Endothelial cell of umbilical vein (primary cell): ENCODE measurements around the gene CRHR1. TPM values are rescaled to one million over a fixed set of nuclear protein-coding genes. Genes with fewer than 3 reads are reported as not detected.

ENCODE experiments used
- BruUV-seq: library from RNA; stranded (reverse); fragments of 400-500 nt; replicated peaks from 2 replicates; lab custom pipeline; 2021; lab: Mats Ljungman, UMichigan
- CTCF ChIA-PET: fragments of 300-600, 350-600 bp; sonication (Branson Sonifier 250); formaldehyde crosslinking; loops from one replicate; lab custom pipeline; 2021; ENCODE audit warnings: antibody characterized with exemption, inconsistent platforms; lab: Charles Lee
- POLR2A ChIA-PET: fragments of 300-600, 350-600 bp; sonication (Branson Sonifier 250); formaldehyde crosslinking; loops from one replicate; lab custom pipeline; 2021; ENCODE audit warnings: antibody characterized with exemption, inconsistent platforms; lab: Charles Lee
- DNase-seq: peaks from one replicate; pipeline ENCODE4 v3.0.0-alpha.2; 2011; ENCODE audit warnings: low read depth, low spot score
- FAIRE-seq: peaks from 2 replicates; lab custom pipeline; 2011; peaks lifted over from hg19 to GRCh38; lab: Jason Lieb, UNC
- H2AFZ ChIP-seq: 2 replicates; pipeline ENCODE4 v1.6.0; 2012; ENCODE audit warnings: low read depth, low read length, control low read depth, inconsistent platforms
- H3K27ac ChIP-seq: 2 replicates; pipeline ENCODE4 v1.5.1; 2011; ENCODE audit warnings: low read depth, mild to moderate bottlenecking, control low read depth, low read length, moderate library complexity; ENCODE audit not compliant: insufficient read depth
- H3K27me3 ChIP-seq, 2 experiments: 2 replicates each; pipeline versions ENCODE4 v1.6.0 to v1.6.1; 2011; ENCODE audit warnings: low read length in 2 of 2, mixed read lengths in 1 of 2; ENCODE audit not compliant: control insufficient read depth in 2 of 2, insufficient read depth in 2 of 2
- H3K36me3 ChIP-seq, 2 experiments: 2 replicates in 1 of 2; 3 replicates in 1 of 2; pipeline ENCODE4 v1.5.1; 2011; ENCODE audit warnings: low read length in 2 of 2, mild to moderate bottlenecking in 1 of 2, moderate library complexity in 1 of 2; ENCODE audit not compliant: control insufficient read depth in 2 of 2, insufficient read depth in 2 of 2; ENCODE audit errors: extremely low read depth in 1 of 2
- H3K4me1 ChIP-seq: 3 replicates; pipeline ENCODE4 v1.5.1; 2011; ENCODE audit warnings: mild to moderate bottlenecking, low read length; ENCODE audit not compliant: control insufficient read depth, insufficient read depth; ENCODE audit errors: extremely low read depth
- H3K4me2 ChIP-seq: 2 replicates; pipeline ENCODE4 v1.6.1; 2011; ENCODE audit warnings: low read length, control low read depth, mixed read lengths; ENCODE audit not compliant: insufficient read depth
- H3K4me3 ChIP-seq, 3 experiments: fragments of 200-600 bp in 1 of 3; sonication (generic), shearing (Covaris generic) in 1 of 3; replicated peaks in 1 of 3; 2 replicates each; pipeline ENCODE4 v1.5.1; 2011 to 2016; ENCODE audit warnings: control low read depth in 3 of 3, low read length in 3 of 3, mild to moderate bottlenecking in 2 of 3, inconsistent platforms in 1 of 3, low read depth in 1 of 3, moderate library complexity in 1 of 3; ENCODE audit not compliant: insufficient read depth in 1 of 3
- H3K79me2 ChIP-seq: 2 replicates; pipeline ENCODE4 v1.6.0; 2012; ENCODE audit warnings: low read length, inconsistent platforms; ENCODE audit not compliant: control insufficient read depth, insufficient read depth
- H3K9ac ChIP-seq: replicated peaks from 2 replicates; pipeline ENCODE3; 2011; ENCODE audit warnings: low read length, control low read depth; ENCODE audit not compliant: insufficient read depth; ENCODE audit errors: extremely low read depth
- H3K9me1 ChIP-seq: replicated peaks from 3 replicates; pipeline ENCODE4 v1.6.0; 2011; ENCODE audit warnings: mild to moderate bottlenecking, low read length; ENCODE audit not compliant: control insufficient read depth, insufficient read depth; ENCODE audit errors: extremely low read depth
- H3K9me3 ChIP-seq: replicated peaks from 2 replicates; pipeline ENCODE4 v1.5.1; 2012; ENCODE audit warnings: low read length, inconsistent platforms; ENCODE audit not compliant: control insufficient read depth, insufficient read depth
- H4K20me1 ChIP-seq: replicated peaks from 2 replicates; pipeline ENCODE3; 2011; ENCODE audit warnings: mild to moderate bottlenecking, low read length; ENCODE audit not compliant: control insufficient read depth, insufficient read depth; ENCODE audit errors: extremely low read depth
- EZH2 ChIP-seq: IDR thresholded peaks from 2 replicates; pipeline ENCODE4 v1.6.1; 2012; ENCODE audit warnings: borderline replicate concordance, low read depth, mild to moderate bottlenecking, moderate library complexity, low read length, inconsistent platforms; ENCODE audit not compliant: severe bottlenecking
- FOS ChIP-seq: IDR thresholded peaks from 2 replicates; pipeline ENCODE4 v1.6.1; 2011; ENCODE audit warnings: mild to moderate bottlenecking, low read length, moderate library complexity, borderline replicate concordance; ENCODE audit not compliant: insufficient read depth
- GATA2 ChIP-seq: IDR thresholded peaks from 2 replicates; pipeline ENCODE4 v1.7.0; 2011; ENCODE audit warnings: low read depth, mild to moderate bottlenecking, moderate library complexity, mixed read lengths, low read length; ENCODE audit not compliant: insufficient read length, insufficient read depth
- JUN ChIP-seq: IDR thresholded peaks from 2 replicates; pipeline ENCODE4 v1.6.1; 2011; ENCODE audit warnings: borderline replicate concordance, low read depth; ENCODE audit not compliant: insufficient read length, insufficient read depth
- MYC ChIP-seq: IDR thresholded peaks from one replicate; pipeline ENCODE4 v1.6.1; 2011; ENCODE audit warnings: mild to moderate bottlenecking, low read depth, low read length
- POLR2A ChIP-seq: IDR thresholded peaks from 2 replicates; pipeline ENCODE4 v1.6.1; 2012; ENCODE audit warnings: low read depth, mild to moderate bottlenecking, control low read depth, low read length
- POLR2AphosphoS5 ChIP-seq: IDR thresholded peaks from 2 replicates; pipeline ENCODE4 v1.6.1; 2012; ENCODE audit warnings: low read depth, mild to moderate bottlenecking, control low read depth, low read length, moderate library complexity; ENCODE audit not compliant: insufficient read depth
- dilution Hi-C: fragments of 300-500 bp; cut with MboI; formaldehyde crosslinking; loops from one replicate; pipeline ENCODE4 v1.15.0; 2019; ENCODE audit warnings: low sequenced_read_pairs; ENCODE audit not compliant: extremely low pct_ligation_motif_present
- intact Hi-C: fragments of 100-400 bp; cut with micrococcal nuclease; formaldehyde crosslinking; loops from one replicate; pipeline ENCODE4 v1.10.0; 2022
- polyA plus RNA-seq, 4 experiments: library from polyadenylated mRNA; depleted of rRNA in 3 of 4; stranded (reverse) in 3 of 4; unstranded in 1 of 4; fragments of >200 nt; gene quantifications; 2 replicates each; pipeline versions ENCODE4 v1.2.1 to v1.2.3, GENCODE V29; 2011 to 2012; ENCODE audit warnings: missing spikeins in 1 of 4
- total RNA-seq: library from RNA; stranded (reverse); gene quantifications from 2 replicates; pipeline ENCODE4 v1.2.3, GENCODE V29; 2021
- TF ChIP-seq, protein P1 (sequence below): IDR thresholded peaks from 2 replicates; pipeline ENCODE4 v1.6.1; 2011; ENCODE audit not compliant: insufficient read depth, insufficient read length
- TF ChIP-seq, protein P2 (sequence below), 2 donors: IDR thresholded peaks; 1 replicate in 1 of 2; 2 replicates in 1 of 2; pipeline ENCODE4 v1.5.1; 2011; ENCODE audit warnings: low read length in 2 of 2, mild to moderate bottlenecking in 2 of 2, moderate library complexity in 2 of 2, control low read depth in 1 of 2, inconsistent platforms in 1 of 2, low read depth in 1 of 2; ENCODE audit not compliant: insufficient read depth in 1 of 2; ENCODE audit errors: extremely low read depth in 1 of 2

CRHR1 gene
- total and polyA plus RNA-seq, 2 donors (not counting 3 experiments of a cell fraction or from before 2014, with no cell fraction given) = not detected

DNA sequence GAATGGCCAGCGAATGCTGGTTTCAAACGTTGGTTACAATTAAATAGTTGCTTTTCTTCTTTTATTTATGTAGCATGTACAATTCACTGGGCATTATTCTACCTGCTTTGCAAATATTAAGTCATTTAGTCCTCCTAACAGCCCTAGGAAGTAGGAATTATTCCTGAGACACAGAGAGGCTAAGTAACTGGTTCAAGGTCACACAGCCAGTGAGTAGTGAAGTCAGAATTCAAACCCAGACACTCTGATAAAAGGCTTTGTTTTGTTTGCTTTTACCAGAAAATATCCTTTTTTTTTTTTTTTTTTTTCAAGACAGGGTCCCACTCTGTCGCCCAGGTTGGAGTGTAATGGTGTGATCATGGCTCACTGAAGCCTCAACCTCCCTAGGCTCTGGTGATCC, 2.2 kb downstream of the CRHR1 start:
- Histone ChIP-seq H3K9me1 (no peaks in the 10 kb centered on the region), H3K9me3 (no peaks in the 10 kb centered on the region), H2AFZ (no peak overlapping the region), H3K27ac (no peak overlapping the region), H3K27me3 (peaks cover 76 to 78% of the 10 kb centered on the region in 2 experiments), H3K4me2 (no peak overlapping the region), H4K20me1 (no peaks in the 10 kb centered on the region), H3K4me3 (no peak overlapping the region), H3K4me1 (peaks cover 8% of the 10 kb centered on the region), H3K79me2 (no peaks in the 10 kb centered on the region), H3K9ac (no peak overlapping the region), H3K36me3 (no peaks in the 10 kb centered on the region)
- dilution Hi-C loops = no loop called here
- TF ChIP-seq, protein P1, sequence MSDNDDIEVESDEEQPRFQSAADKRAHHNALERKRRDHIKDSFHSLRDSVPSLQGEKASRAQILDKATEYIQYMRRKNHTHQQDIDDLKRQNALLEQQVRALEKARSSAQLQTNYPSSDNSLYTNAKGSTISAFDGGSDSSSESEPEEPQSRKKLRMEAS = no peak
- CTCF ChIA-PET = interaction anchor here (0.6 kb wide), 1 partner anchor 209 kb away, joined by 3 read pairs; no protein-coding TSS in a partner anchor
- FAIRE-seq = no peak
- no TSS peak for BruUV-seq
- no peak for DNase-seq
- intact Hi-C loops = no loop called here
- POLR2A ChIA-PET = no interaction called here

DNA sequence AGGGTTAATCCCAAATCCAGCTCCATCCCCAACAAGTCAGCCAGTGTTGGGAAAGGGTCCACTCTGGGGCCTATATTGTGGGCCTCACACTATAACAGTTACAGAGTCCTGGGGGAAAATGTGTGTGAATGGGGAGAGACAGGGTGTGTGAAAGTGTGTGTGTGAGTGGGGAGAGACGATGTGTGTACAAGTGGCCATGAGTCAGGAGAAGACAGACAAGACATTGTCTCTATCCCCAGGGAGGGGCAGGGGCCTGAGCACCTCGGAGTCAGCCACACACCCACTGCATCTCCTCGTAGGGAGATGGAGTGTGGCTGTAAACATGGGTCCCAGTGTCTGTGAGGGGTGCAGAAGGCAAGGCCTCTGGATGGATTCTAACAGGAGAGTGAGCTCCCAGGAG, 2.9 kb downstream of the CRHR1 start:
- no peak overlapping the region for H3K9ac ChIP-seq
- no peak overlapping the region for H2AFZ ChIP-seq
- FAIRE-seq (no peak), DNase-seq (no peak)
- intact Hi-C loops (no loop called here), dilution Hi-C loops (no loop called here)
- H3K27me3 ChIP-seq = peaks cover 69 to 74% of the 10 kb centered on the region in 2 experiments
- H3K36me3 ChIP-seq = no peaks in the 10 kb centered on the region
- H3K27ac ChIP-seq = no peak overlapping the region
- no peaks in the 10 kb centered on the region for H3K9me1 ChIP-seq
- no peak overlapping the region for H3K4me2 ChIP-seq
- no peaks in the 10 kb centered on the region for H3K9me3 ChIP-seq
- H3K4me3 ChIP-seq = no peak overlapping the region
- no peaks in the 10 kb centered on the region for H3K79me2 ChIP-seq
- no TSS peak for BruUV-seq
- TF ChIP-seq, protein P1 = no peak
- TF ChIP-seq JUN (no peak), FOS (no peak), POLR2AphosphoS5 (no peak), GATA2 (no peak), POLR2A (no peak), MYC (no peak), EZH2 (no peak)
- TF ChIP-seq, protein P2, sequence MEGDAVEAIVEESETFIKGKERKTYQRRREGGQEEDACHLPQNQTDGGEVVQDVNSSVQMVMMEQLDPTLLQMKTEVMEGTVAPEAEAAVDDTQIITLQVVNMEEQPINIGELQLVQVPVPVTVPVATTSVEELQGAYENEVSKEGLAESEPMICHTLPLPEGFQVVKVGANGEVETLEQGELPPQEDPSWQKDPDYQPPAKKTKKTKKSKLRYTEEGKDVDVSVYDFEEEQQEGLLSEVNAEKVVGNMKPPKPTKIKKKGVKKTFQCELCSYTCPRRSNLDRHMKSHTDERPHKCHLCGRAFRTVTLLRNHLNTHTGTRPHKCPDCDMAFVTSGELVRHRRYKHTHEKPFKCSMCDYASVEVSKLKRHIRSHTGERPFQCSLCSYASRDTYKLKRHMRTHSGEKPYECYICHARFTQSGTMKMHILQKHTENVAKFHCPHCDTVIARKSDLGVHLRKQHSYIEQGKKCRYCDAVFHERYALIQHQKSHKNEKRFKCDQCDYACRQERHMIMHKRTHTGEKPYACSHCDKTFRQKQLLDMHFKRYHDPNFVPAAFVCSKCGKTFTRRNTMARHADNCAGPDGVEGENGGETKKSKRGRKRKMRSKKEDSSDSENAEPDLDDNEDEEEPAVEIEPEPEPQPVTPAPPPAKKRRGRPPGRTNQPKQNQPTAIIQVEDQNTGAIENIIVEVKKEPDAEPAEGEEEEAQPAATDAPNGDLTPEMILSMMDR (IDR thresholded peaks at IDR 0.05; ENCODE audit: extremely low read depth in 1 of 2, insufficient read depth in 1 of 2, low read depth in 1 of 2, low read length in 2 of 2) = no peak
- H4K20me1 ChIP-seq = no peaks in the 10 kb centered on the region
- H3K4me1 ChIP-seq = peaks cover 8% of the 10 kb centered on the region
- ChIA-PET POLR2A (no interaction called here), CTCF (interaction anchor here (0.7 to 1.7 kb wide), 3 partner anchors 44 to 147 kb away, joined by 3 to 8 read pairs (median 3); no protein-coding TSS in a partner anchor)
